ENCODE results near the gene DOC2A.

The DOC2A gene

GRCh38 chr16:29989111-29989858 is 21.5 kb downstream of the DOC2A start:
- no peak for DNase-seq (ENCODE audit: low spot score)

GRCh38 chr16:29988346-29989075 is 22.3 kb downstream of the DOC2A start:
- DNase-seq (ENCODE audit: low spot score), result no peak

GRCh38 chr16:29987371-29988085 is 23.3 kb downstream of the DOC2A start:
- DNase-seq (ENCODE audit: low spot score), result no peak

- DNase-seq (ENCODE audit: low spot score), result no peak
Measured at GRCh38 chr16:29986931-29987330, 23.9 kb downstream of the DOC2A start.

- no peak for DNase-seq (ENCODE audit: low spot score)
Measured at GRCh38 chr16:29986231-29986630, 24.6 kb downstream of the DOC2A start.

GRCh38 chr16:29985271-29985811 is 25.5 kb downstream of the DOC2A start:
- DNase-seq (ENCODE audit: low spot score), result no peak

- no peak for DNase-seq (ENCODE audit: low spot score)
Measured at GRCh38 chr16:29984764-29985147, 26.1 kb downstream of the DOC2A start.

- no peak for DNase-seq (ENCODE audit: low spot score)
Measured at GRCh38 chr16:29984137-29984763, 26.6 kb downstream of the DOC2A start.

GRCh38 chr16:29983420-29984136 is 27.2 kb downstream of the DOC2A start:
- no peak for DNase-seq (ENCODE audit: low spot score)

- no peak for DNase-seq (ENCODE audit: low spot score)
Measured at GRCh38 chr16:29982560-29983419, 28.0 kb downstream of the DOC2A start.

GRCh38 chr16:29978564-29979270 is 32.1 kb downstream of the DOC2A start:
- DNase-seq (ENCODE audit: low spot score), result no peak

GRCh38 chr16:29978081-29978480 is 32.7 kb downstream of the DOC2A start:
- DNase-seq (ENCODE audit: low spot score), result no peak

GRCh38 chr16:29977063-29977825 is 33.6 kb downstream of the DOC2A start:
- no peak for DNase-seq (ENCODE audit: low spot score)

- DNase-seq (ENCODE audit: low spot score), result no peak
Measured at GRCh38 chr16:29975811-29976511, 34.9 kb downstream of the DOC2A start.

GRCh38 chr16:29975134-29975538 is 35.7 kb downstream of the DOC2A start:
- no peak for DNase-seq (ENCODE audit: low spot score)

GRCh38 chr16:29974291-29975133 is 36.3 kb downstream of the DOC2A start:
- DNase-seq (ENCODE audit: low spot score), result peak; percentile 29

Measured in HuH-7.5 (cell line).